H54 (cell line): ENCODE measurements around the gene RLIM.
"Not testable (repeated sequence)": the region's sequence is repeated elsewhere in the genome, so short reads cannot be mapped to it uniquely, and the experiment has no call there.

ENCODE experiments used
- DNase-seq: peaks from one replicate; pipeline ENCODE4 v3.0.0; 2011; ENCODE audit warnings: low spot score, mixed read lengths; ENCODE audit not compliant: insufficient read length
- FAIRE-seq: peaks from 3 replicates; lab custom pipeline; 2011; peaks lifted over from hg19 to GRCh38; lab: Jason Lieb, UNC
- POLR2A ChIP-seq: IDR thresholded peaks from 2 replicates; pipeline ENCODE4 v1.6.1; 2011; ENCODE audit warnings: low read depth, mild to moderate bottlenecking, low read length

Gene RLIM, protein sequence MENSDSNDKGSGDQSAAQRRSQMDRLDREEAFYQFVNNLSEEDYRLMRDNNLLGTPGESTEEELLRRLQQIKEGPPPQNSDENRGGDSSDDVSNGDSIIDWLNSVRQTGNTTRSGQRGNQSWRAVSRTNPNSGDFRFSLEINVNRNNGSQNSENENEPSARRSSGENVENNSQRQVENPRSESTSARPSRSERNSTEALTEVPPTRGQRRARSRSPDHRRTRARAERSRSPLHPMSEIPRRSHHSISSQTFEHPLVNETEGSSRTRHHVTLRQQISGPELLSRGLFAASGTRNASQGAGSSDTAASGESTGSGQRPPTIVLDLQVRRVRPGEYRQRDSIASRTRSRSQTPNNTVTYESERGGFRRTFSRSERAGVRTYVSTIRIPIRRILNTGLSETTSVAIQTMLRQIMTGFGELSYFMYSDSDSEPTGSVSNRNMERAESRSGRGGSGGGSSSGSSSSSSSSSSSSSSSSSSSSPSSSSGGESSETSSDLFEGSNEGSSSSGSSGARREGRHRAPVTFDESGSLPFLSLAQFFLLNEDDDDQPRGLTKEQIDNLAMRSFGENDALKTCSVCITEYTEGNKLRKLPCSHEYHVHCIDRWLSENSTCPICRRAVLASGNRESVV

GRCh38 chrX:74614093-74614909 lies at the start of gene RLIM:
Gene RLIM (minus strand): TSS chrX:74614624. CDS start chrX:74595977, 18,647 bp downstream.
- FAIRE-seq (peak; percentile 91), DNase-seq (peak; percentile 81)
- peak; percentile 61 for TF ChIP-seq POLR2A

GRCh38 chrX:74656079-74656745 lies 41.8 kb upstream of the RLIM start:
- TF ChIP-seq POLR2A = no peak
- FAIRE-seq (peak; percentile 76), DNase-seq (peak; percentile 26)

GRCh38 chrX:74654953-74655352 lies 40.5 kb upstream of the RLIM start:
- not testable (repeated sequence) for FAIRE-seq, DNase-seq

- DNase-seq (no peak), FAIRE-seq (no peak)
- no peak for TF ChIP-seq POLR2A
Observed at GRCh38 chrX:74636749-74637314, 22.4 kb upstream of the RLIM start.

- FAIRE-seq (no peak), DNase-seq (no peak)
- TF ChIP-seq POLR2A = no peak
Observed at GRCh38 chrX:74613370-74614092, 893 bp downstream of the RLIM start.

DNA sequence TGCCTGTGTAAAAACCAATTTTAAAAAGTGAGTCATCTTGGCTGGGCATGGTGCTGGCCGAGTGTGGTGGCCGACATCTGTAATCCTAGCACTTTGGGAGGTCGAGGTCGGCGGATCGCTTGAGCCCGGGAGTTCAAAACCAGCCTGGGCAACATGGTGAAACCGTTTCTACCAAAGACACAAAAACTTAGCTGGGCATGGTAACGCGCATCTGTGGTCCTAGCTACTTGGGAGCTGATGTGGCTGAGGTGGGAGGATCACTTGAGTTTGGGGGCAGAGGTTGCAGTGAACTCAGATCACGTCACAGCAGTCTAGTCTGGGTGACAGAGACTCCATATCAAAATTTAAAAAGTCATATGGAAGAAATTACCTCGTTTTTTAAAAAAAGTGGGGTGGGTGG lies 7.6 kb downstream of the RLIM start:
- DNase-seq (no peak), FAIRE-seq (no peak)
- TF ChIP-seq POLR2A = no peak

- no peak for TF ChIP-seq POLR2A
Observed at GRCh38 chrX:74606342-74606741, 8.1 kb downstream of the RLIM start.

GRCh38 chrX:74603040-74603439 lies 11.4 kb downstream of the RLIM start:
- DNase-seq = no peak
- no peak for TF ChIP-seq POLR2A
- no peak for FAIRE-seq

More at GRCh38 chrX:74606342-74606741, 8.1 kb downstream of the RLIM start:
- DNase-seq = no peak
- no peak for FAIRE-seq

- DNase-seq (no peak), FAIRE-seq (no peak)
- TF ChIP-seq POLR2A = no peak
Observed at GRCh38 chrX:74602142-74602541, 12.3 kb downstream of the RLIM start.

GRCh38 chrX:74593593-74593992 lies 20.8 kb downstream of the RLIM start:
- FAIRE-seq (no peak), DNase-seq (no peak)

GRCh38 chrX:74585766-74586165 lies 28.7 kb downstream of the RLIM start:
- TF ChIP-seq POLR2A = no peak
- DNase-seq (no peak), FAIRE-seq (no peak)

More at GRCh38 chrX:74593593-74593992, 20.8 kb downstream of the RLIM start:
- TF ChIP-seq POLR2A = no peak

GRCh38 chrX:74579597-74580198 lies 34.7 kb downstream of the RLIM start:
- no peak for FAIRE-seq
- TF ChIP-seq POLR2A = no peak

More at GRCh38 chrX:74579597-74580198, 34.7 kb downstream of the RLIM start:
- no peak for DNase-seq
